Measurements from ENCODE around the gene KLHL29. TPM values are rescaled to one million over a fixed set of nuclear protein-coding genes. Genes with fewer than 3 reads are reported as not detected.

The KLHL29 gene
- total and polyA plus RNA-seq, 4 donors: 0.29 to 2.3 (median 0.68) TPM

- TF ChIP-seq MAX (IDR thresholded peaks at IDR 0.05) (no peak), GABPA (IDR thresholded peaks at IDR 0.05 in 1 of 2, conservative IDR thresholded peaks at IDR 0.05 in 1 of 2) (no peak), FOXA1 (IDR thresholded peaks at IDR 0.05) (no peak), JUND (IDR thresholded peaks at IDR 0.05) (no peak), TAF1 (conservative IDR thresholded peaks at IDR 0.05) (no peak), RAD21 (IDR thresholded peaks at IDR 0.05) (no peak), FOXA2 (IDR thresholded peaks at IDR 0.05) (no peak)
- WGBS: 93% methylated on average over 4 of the region's 4 CpGs
These were observed 15.7 kb downstream of the KLHL29 start for GRCh38 chr2:23400703-23401102.

GRCh38 chr2:23401427-23402204 lies 16.6 kb downstream of the KLHL29 start:
- no peak overlapping the region for H3K27ac ChIP-seq (ENCODE audit: low read depth in 1 of 2, low read length in 2 of 2)
- H3K36me3 ChIP-seq (ENCODE audit: control insufficient read depth in 4 of 4, insufficient read depth in 3 of 4, low read depth in 1 of 4, low read length in 3 of 4): no peaks in the 10 kb centered on the region
- 88% methylated on average over 14 of the region's 14 CpGs for WGBS
- no peaks in the 10 kb centered on the region for H3K4me1 ChIP-seq (ENCODE audit: control insufficient read depth in 4 of 4, insufficient read depth in 4 of 4, low read length in 3 of 4)
- no peak for TF ChIP-seq HNF4A (conservative IDR thresholded peaks at IDR 0.05)
- no peak for TF ChIP-seq ATF3 (IDR thresholded peaks at IDR 0.05)
- no peak for TF ChIP-seq RAD21 (IDR thresholded peaks at IDR 0.05)
- no peak for TF ChIP-seq JUND (IDR thresholded peaks at IDR 0.05)
- no peaks in the 10 kb centered on the region for H3K9me3 ChIP-seq (ENCODE audit: control insufficient read depth in 4 of 4, low read length in 3 of 4)
- H3K4me3 ChIP-seq (ENCODE audit: low read depth in 1 of 3, low read length in 3 of 3): no peak overlapping the region
- H3K9ac ChIP-seq (ENCODE audit: low read depth in 1 of 2, low read length in 2 of 2): no peak overlapping the region
- DNase-seq (ENCODE audit: low spot score): no peak
- H3K27me3 ChIP-seq (ENCODE audit: control insufficient read depth in 4 of 4, insufficient read depth in 4 of 4, low read length in 3 of 4): no peaks in the 10 kb centered on the region

More at GRCh38 chr2:23400703-23401102, 15.7 kb downstream of the KLHL29 start:
- Histone ChIP-seq H3K9ac (ENCODE audit: low read depth in 1 of 2, low read length in 2 of 2) (no peak overlapping the region), H3K4me1 (ENCODE audit: control insufficient read depth in 4 of 4, insufficient read depth in 4 of 4, low read length in 3 of 4) (no peaks in the 10 kb centered on the region), H3K27me3 (ENCODE audit: control insufficient read depth in 4 of 4, insufficient read depth in 4 of 4, low read length in 3 of 4) (no peaks in the 10 kb centered on the region), H3K4me3 (ENCODE audit: low read depth in 1 of 3, low read length in 3 of 3) (no peak overlapping the region), H3K9me3 (ENCODE audit: control insufficient read depth in 4 of 4, low read length in 3 of 4) (no peaks in the 10 kb centered on the region), H3K27ac (ENCODE audit: low read depth in 1 of 2, low read length in 2 of 2) (no peak overlapping the region), H3K36me3 (ENCODE audit: control insufficient read depth in 4 of 4, insufficient read depth in 3 of 4, low read depth in 1 of 4, low read length in 3 of 4) (no peaks in the 10 kb centered on the region)
- DNase-seq (ENCODE audit: low spot score): no peak

- no peak overlapping the region for H3K4me3 ChIP-seq (ENCODE audit: low read depth in 1 of 3, low read length in 3 of 3)
- WGBS: 63% methylated on average over 6 of the region's 6 CpGs
These were observed 17.3 kb downstream of the KLHL29 start for GRCh38 chr2:23402205-23402740.

More at GRCh38 chr2:23402205-23402740, 17.3 kb downstream of the KLHL29 start:
- TF ChIP-seq HNF4A (conservative IDR thresholded peaks at IDR 0.05) (no peak), EGR1 (IDR thresholded peaks at IDR 0.05; ENCODE audit: low read depth in 2 of 2) (no peak), REST (IDR thresholded peaks at IDR 0.05) (no peak), TAF1 (conservative IDR thresholded peaks at IDR 0.05) (no peak)
- no peaks in the 10 kb centered on the region for H3K4me1 ChIP-seq (ENCODE audit: control insufficient read depth in 4 of 4, insufficient read depth in 4 of 4, low read length in 3 of 4)
- H3K9me3 ChIP-seq (ENCODE audit: control insufficient read depth in 4 of 4, low read length in 3 of 4): no peaks in the 10 kb centered on the region
- no peak overlapping the region for H3K27ac ChIP-seq (ENCODE audit: low read depth in 1 of 2, low read length in 2 of 2)
- no peak for DNase-seq (ENCODE audit: low spot score)
- H3K9ac ChIP-seq (ENCODE audit: low read depth in 1 of 2, low read length in 2 of 2): no peak overlapping the region
- H3K36me3 ChIP-seq (ENCODE audit: control insufficient read depth in 4 of 4, insufficient read depth in 3 of 4, low read depth in 1 of 4, low read length in 3 of 4): no peaks in the 10 kb centered on the region
- H3K27me3 ChIP-seq (ENCODE audit: control insufficient read depth in 4 of 4, insufficient read depth in 4 of 4, low read length in 3 of 4): no peaks in the 10 kb centered on the region

Measured in liver (tissue), 9 donors.